Activated T-cell treated with anti-CD3 and anti-CD28 coated beads, Interleukin-2, amount 50 U/mL, for 1 hour (primary cell): Measurements from ENCODE around the gene LUC7L.
"Not testable (repeated sequence)": the region's sequence is repeated elsewhere in the genome, so short reads cannot be mapped to it uniquely, and the experiment has no call there.

Experiments
- DNase-seq: peaks from one replicate; pipeline ENCODE4 v3.0.0-alpha.2; 2020

LUC7L gene

DNA sequence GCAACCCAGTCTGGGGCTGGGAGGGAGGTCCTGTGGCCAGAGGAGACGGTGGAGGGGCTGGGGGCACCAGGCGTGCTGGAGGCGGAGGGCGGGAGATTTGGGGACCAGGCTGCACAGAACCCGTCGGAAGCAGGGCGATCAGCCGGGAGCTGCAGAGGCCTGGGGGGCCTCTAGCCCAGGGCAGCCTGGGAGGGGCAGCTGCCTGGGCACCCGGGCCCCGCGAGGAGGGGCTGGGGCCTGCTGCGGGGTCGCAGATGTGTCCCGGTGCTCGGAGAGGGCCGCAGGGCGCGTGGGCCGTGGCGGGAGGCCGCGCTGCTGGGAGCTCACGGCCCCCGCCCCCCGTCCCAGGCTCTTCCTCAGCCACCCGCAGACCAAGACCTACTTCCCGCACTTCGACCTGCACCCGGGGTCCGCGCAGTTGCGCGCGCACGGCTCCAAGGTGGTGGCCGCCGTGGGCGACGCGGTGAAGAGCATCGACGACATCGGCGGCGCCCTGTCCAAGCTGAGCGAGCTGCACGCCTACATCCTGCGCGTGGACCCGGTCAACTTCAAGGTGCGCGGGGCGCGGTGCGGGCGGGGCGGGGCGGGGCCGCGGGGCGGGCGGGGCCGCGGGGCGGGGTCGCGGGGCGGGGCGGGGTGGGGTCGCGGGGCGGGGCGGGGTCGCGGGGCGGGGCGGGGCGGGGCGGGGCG is 65.0 kb downstream of the LUC7L start:
- DNase-seq, result not testable (repeated sequence)

DNA sequence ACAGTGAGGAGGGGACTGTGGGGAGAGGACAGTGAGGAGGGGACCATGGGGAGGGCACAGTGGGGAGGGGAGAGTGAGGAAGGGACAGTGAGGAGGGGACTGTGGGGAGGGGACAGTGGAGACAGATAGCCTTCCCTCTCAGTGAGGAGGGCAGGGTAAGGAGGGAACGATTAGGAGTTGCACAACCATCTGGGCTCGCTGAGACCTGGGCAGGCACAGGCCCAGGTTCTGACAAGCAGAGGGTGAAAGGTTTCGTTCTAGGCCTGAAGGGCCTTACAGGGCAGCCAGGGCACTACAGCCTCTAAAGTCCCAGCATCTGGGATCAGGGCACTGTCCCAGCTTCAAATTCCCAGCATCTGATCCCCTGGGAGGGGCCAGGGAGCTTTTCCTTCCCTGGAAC is 65.6 kb downstream of the LUC7L start:
- DNase-seq, result not testable (repeated sequence)

DNA sequence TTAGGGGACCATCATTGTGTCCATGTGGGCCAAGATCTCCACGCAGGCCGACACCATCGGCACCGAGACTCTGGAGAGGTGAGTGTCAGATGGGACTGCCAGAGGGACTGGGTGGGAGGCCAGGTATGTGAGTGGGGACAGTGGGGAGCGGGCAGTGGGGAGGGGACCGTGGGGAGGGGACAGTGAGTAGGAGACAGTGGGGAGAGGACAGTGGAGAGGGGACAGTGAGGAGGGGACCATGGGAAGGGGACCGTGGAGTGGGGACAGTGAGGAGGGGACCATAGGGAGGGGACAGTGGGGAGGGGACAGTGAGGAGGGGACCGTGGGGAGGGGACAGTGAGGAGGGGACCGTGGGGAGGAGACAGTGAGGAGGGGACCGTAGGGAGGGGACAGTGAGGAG is 66.1 kb downstream of the LUC7L start:
- not testable (repeated sequence) for DNase-seq

GRCh38 chr16:162271-162991 is 66.8 kb downstream of the LUC7L start:
- DNase-seq, result no peak

- no peak for DNase-seq
Measured at GRCh38 chr16:160691-161190, 68.5 kb downstream of the LUC7L start.

- not testable (repeated sequence) for DNase-seq
Measured at GRCh38 chr16:160242-160641, 69.0 kb downstream of the LUC7L start.

GRCh38 chr16:159136-159849 is 70.0 kb downstream of the LUC7L start:
- no peak for DNase-seq

DNA sequence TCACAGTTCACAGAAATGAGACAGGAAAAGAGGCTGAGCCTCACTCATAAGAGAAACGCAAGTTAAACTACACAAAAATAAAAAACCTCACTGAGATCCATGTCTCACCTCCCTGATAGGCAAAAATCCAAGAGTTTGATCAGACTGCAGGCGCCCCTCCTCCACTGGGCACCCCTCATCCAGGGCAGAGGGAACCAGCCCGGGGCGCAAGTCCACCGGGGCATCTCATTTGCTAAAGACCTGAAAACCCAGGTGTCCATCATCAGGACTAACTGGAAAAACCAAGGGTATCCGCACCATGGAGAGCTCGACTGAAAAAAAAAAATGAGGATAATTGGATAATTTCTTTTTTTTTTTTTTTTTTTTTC is 74.2 kb downstream of the LUC7L start:
- no peak for DNase-seq

GRCh38 chr16:154217-155030 is 74.8 kb downstream of the LUC7L start:
- DNase-seq, result no peak

- DNase-seq, result not testable (repeated sequence)
Measured at GRCh38 chr16:153550-154216, 75.6 kb downstream of the LUC7L start.

GRCh38 chr16:153129-153521 is 76.1 kb downstream of the LUC7L start:
- DNase-seq, result not testable (repeated sequence)

DNA sequence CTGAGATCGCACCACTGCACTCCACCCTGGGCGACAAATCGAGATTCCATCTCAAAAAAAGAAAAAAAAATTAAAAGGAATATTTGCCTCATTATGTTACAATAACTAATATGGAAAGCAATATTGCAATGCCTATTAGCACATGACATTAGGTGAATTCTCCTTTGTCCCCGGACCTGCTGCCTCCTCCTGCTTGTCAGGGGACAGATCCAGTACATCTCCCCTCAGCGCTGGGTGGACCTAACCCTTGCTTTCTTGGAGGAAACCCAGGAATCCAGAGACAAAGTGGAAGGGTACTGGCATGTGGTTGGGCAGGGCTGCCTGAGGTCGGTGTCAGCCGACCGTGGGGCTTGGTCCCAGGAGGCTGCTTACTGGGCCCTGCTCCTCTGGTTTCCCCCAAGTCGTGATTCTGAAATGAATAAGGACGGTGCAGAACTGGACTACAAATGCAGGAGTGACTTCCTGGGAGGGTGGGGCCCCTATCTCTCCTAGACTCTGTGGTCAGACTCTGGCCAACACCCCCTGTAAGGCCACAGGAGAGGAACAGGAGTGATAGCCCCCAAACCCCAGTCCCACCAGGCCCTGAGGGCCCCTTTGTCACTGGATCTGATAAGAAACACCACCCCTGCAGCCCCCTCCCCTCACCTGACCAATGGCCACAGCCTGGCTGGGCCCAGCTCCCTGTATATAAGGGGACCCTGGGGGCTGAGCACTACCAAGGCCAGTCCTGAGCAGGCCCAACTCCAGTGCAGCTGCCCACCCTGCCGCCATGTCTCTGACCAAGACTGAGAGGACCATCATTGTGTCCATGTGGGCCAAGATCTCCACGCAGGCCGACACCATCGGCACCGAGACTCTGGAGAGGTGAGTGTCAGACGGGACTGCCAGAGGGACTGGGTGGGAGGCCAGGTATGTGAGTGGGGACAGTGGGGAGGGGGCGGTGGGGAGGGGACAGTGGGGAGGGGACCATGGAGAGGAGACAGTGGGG is 76.8 kb downstream of the LUC7L start, which contains the start of gene HBZ:
Gene HBZ (plus strand): TSS at position 504 of the 988 bp plus-strand sequence. CDS start 266 bp downstream, at position 770.
- DNase-seq, result no peak

DNA sequence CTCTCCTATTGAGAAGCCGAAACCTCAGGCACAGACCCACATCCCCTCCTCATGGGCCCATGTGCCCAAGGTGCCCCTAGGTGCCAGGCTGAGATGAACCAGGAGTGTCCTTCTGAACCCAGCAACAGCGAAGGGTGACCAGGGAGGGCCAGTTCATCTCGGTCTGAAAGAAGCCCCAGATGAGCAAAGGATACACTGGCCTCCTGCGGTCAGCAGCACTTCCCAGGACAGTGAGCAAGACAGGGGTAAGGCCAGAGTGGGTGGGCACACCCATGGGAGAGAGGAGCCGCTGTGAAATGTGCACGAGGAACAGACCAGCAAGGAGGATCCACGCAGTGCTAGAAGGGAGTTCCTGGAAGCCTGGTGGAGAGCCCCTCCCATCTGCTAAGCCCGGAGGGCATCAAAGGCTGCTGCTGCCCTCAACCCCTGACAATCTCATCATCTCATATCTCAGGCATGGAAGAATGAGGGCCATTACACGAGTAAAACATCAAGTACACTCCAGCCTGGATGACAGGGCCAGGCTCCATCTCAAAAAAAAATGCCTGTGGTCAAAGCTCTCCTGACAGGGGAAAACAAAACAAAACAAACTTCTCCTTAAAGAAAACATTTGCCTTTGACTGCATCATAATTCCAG is 80.1 kb downstream of the LUC7L start:
- DNase-seq, result no peak

- DNase-seq, result no peak
Measured at GRCh38 chr16:146646-147045, 82.6 kb downstream of the LUC7L start.

DNA sequence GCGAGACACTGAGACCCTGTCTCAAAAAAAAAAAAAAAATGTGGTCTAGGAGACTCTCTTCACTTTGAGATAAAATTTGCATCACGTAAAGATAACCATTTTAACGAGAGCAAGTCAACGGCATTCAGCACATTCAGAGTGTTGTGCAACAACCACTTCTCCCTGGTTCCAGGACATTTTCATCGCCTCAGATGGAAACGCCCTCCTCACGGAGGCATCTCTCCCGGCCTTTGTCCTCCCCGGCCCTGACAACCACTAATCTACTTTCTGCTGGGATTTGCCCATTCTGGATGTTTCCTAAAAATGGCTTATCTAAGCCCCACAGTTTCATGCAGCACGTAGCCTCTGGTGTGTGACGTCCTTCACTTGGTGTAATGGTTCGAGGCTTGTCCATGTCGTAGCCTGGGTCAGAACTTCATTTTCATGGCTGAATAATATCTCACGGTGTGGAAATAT is 84.4 kb downstream of the LUC7L start:
- DNase-seq, result no peak

GRCh38 chr16:143456-143855 is 85.8 kb downstream of the LUC7L start:
- no peak for DNase-seq

GRCh38 chr16:143047-143446 is 86.2 kb downstream of the LUC7L start:
- DNase-seq, result no peak

GRCh38 chr16:142405-142967 is 86.8 kb downstream of the LUC7L start:
- no peak for DNase-seq

GRCh38 chr16:140175-140857 is 88.9 kb downstream of the LUC7L start:
- DNase-seq, result no peak
